HG03565 (cell line): ENCODE measurements around the gene ZCCHC24.
"Not testable (repeated sequence)": the region's sequence is repeated elsewhere in the genome, so short reads cannot be mapped to it uniquely, and the experiment has no call there.

ENCODE experiments used
- ATAC-seq: cut with Tn5 transposase; IDR thresholded peaks from one replicate; pipeline ENCODE4 v1.9.1; 2021; ENCODE audit warnings: mild to moderate bottlenecking, moderate library complexity; ENCODE audit not compliant: unreplicated experiment

Gene ZCCHC24

DNA sequence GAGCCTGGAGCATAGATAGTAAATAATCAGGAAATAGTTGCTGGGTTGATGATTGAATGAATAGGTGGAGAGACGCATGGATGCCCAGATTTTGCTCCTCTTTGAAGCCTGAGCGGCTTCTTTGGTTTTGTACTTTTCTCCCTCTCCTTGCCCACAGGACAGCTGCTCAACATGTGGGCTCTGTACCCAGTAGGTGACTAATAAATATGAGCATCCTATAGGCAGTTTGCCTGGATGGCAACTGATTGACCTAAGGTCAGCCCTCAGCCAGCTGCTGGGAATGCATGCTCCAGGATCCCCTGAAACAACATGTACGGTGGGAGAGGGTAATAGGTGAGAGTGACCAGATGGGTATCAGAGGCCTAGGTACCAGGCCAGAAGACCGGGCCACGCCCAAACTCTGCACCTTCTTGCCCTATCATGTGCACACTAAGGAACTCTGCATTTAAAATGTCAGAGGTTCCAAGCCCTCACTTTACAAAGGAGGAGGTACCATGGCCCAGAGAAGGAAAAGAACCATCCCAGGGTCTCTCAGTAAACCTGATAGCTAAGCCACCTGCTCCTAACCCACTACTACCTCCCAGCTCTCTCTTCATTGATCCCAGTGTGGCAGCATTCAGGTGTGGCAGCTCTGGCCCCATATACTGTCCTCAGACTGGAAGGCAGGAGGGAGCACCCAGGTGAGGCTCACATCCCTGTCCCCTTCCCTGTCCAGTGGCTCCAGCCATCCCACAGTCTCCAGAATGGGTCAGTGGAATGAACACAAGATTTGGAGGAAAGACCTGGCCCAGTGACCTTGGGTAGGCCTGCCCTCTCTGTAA lies 2.7 kb upstream of the ZCCHC24 start:
- no peak for ATAC-seq

- not testable (repeated sequence) for ATAC-seq
Observed at GRCh38 chr10:79447249-79447648, 1.8 kb upstream of the ZCCHC24 start.

DNA sequence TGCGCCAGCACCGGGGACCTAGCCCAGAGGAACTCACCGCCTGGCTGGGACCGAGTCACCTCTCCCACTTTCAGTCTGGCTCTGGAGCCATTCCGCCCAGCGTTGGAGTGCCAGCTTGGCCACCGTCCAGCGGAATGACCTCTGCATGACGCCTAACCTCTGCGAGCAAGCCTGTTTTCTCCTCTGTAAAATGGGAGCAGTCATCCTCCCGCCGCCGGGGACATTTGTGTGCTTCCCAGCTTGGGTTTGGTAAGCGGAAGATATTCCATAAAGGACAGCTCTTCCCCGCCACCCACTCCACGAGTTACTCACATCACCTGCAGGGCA lies 1.3 kb upstream of the ZCCHC24 start:
- ATAC-seq, result no peak

DNA sequence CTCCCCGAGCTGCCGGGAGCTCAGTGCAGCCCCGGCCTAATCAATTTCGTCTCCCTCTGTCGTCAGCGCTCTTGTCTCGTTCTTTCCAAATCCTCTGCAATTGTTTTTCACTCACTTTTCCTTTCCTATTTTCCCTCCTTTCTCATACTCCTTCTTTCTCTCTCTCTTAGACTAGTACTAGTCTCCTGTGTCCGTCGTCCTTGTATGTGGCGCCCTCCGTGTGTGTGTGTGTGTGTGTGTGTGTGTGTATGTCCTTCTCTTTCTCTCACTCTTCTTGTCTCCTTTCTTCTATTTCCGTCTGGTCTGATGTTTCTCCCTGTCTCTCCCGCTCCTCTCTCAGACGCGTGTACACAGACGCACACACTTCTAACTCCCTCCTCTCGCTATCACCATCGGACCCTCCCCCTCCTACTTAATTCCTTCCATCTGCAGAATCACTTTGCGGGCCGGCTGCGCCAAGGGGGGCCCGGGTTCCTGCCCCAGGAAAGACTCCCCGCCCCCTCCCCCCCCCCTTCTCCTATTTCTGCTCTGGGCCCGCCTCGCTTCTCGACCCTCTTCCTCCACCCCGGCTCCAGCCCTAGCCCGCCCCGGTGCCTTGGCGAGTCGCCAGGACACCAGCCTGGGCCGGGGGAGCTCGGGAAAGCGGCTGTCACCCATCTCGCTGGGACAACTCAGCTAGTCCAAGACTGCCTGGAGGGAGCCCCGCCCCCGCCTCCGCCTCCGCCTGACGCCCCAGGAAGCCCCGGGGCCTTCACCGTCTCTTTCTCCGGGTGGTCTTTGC lies 743 bp upstream of the ZCCHC24 start:
- no peak for ATAC-seq

- no peak for ATAC-seq
Observed at GRCh38 chr10:79444199-79445119, 965 bp downstream of the ZCCHC24 start.

- no peak for ATAC-seq
Observed at GRCh38 chr10:79443338-79444198, 1.9 kb downstream of the ZCCHC24 start.

- ATAC-seq, result no peak
Observed at GRCh38 chr10:79442171-79443040, 3.0 kb downstream of the ZCCHC24 start.

- no peak for ATAC-seq
Observed at GRCh38 chr10:79441433-79441832, 4.0 kb downstream of the ZCCHC24 start.

GRCh38 chr10:79440281-79440680 lies 5.1 kb downstream of the ZCCHC24 start:
- ATAC-seq, result no peak

DNA sequence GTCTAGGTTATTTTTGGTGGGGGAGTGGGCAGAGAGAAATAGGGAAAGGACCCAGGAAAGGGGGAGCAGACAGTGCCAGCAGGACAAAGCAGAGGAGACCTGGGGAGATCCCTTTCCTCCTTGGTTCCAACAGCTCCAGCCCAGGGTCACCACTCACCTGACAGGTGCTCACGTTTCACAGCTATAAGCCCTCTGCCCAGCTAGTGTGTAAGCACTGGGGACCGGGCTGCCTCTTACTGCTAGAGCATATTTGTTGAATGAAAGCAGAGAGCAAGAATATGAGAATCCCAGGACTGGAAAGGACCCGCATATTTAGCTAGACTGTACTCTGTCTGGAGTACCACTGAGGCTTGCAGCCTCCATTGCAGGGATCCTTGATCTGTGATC lies 6.7 kb downstream of the ZCCHC24 start:
- no peak for ATAC-seq

DNA sequence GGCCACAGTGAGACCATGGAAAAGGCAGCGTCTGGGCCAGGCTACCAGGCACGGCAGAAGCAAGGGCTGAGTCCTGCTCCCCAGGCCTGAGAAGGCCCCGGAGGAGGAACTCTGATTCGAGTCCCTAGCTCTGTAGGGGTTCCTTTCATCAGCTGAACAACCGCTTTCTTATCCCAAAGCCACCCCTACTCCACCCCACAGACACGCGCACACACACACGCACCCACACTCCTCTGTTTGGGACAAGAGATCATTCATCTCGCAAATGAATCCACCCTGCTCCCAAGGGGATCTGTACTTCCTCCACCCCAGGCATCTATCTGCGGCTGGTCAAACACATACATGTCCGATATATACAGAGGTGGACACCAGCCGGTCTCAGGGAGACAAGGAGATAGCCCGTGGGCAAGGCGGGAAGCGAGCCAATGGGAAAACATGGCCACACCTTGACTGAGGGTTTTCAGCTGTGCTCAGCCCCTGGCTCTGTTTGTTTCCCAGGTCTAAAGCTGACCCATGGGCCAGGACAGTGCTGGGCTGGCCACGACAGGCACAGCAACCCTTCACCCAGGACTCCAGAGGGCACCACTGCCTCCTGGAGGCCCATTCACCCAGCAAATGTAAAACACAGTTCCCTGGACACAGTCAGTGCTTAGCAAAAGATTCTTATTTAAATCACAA lies 7.3 kb downstream of the ZCCHC24 start:
- ATAC-seq, result no peak

DNA sequence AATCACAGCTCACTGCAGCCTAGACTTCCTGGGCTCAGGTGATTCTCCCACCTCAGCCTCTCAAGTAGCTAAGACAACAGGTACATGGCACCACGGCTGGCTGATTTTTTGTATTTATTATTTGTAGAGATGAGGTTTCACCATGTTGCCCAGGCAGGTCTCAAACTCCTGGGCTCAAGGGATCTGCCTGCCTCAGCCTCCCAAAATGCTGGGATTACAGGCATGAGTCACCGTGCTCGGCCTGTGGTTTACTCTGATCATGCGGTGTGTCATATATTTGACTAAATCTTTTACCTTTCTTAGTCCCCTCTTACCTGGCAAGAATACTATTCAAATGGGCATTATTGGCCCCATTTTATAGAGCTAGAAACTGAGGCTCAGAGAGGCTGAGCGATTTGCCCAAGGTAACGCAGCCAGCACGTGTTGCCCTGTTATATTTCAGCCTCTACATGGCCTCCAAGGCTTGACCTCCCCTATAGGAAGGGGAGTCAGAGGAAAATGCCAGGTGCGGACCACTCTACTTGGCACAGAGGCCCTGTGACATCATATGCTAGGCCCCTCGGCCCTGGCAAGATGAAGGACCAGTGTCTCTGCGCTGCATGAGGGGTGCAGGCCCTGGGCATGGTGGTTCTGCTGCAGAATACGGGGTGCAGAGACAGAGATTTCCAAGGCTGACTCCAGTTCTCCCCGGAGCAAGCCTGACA lies 8.2 kb downstream of the ZCCHC24 start:
- no peak for ATAC-seq

DNA sequence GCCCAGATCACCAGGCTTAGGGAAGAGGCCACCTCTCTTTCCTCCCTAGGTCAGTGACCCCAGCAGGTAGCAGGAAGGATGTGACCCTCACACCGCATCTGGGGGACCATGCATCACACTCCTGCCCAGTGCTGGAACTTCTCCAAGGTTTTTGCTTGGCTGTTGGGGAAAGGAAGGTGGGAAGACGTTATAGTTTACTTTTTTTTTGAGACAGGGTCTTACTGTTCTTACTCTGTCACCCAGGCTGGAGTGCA lies 8.6 kb downstream of the ZCCHC24 start:
- no peak for ATAC-seq

GRCh38 chr10:79436066-79436849 lies 9.2 kb downstream of the ZCCHC24 start:
- no peak for ATAC-seq

- ATAC-seq, result no peak
Observed at GRCh38 chr10:79435271-79436065, 10.0 kb downstream of the ZCCHC24 start.

DNA sequence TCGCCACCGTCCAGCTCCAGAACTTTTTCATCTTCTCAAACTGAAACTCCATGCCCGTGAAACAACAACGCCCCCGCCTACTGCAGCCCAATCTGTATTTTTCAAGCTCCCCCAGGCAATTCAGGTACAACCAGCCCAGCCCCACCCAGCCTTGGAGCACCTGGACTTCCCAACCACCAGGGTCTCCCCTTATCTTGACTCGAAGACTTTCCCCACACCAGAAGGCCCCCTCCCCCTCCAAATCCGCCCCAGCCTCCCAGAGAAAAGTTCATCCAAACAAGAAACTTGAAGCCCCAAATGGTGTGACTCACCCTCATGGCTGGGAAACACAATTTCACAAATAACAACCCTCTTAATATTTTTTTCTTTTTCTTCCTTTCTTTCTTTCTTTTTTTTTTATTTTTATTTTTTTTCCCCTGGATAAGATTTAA lies 10.6 kb downstream of the ZCCHC24 start:
- ATAC-seq, result no peak

DNA sequence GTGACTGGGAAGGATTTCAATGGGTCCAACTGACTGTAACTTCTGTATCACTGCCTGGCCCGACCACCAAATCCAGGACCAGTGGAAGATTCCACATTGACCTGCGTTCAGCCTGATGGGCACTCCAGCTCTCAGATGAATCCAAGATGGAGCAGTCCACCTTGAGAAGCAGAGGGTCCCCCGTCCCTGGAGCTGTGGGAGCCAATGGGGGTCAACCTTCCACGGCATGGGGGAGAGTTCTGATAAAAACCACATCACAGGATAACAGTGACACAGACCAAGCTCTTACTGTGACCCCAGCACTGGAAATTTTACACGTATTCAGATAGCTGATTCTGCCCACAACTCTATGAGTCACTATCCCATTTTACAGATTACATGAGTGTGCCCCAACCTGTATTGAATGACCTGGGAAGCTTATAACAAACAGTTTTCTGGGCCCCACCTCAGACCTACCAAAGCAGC lies 11.2 kb downstream of the ZCCHC24 start:
- ATAC-seq, result no peak
